ENCODE measurements around the gene GSK3B. TPM values are rescaled to one million over a fixed set of nuclear protein-coding genes. Genes with fewer than 3 reads are reported as not detected.

The GSK3B gene
- polyA plus RNA-seq, 1 donor (not counting 4 experiments of a cell fraction or from before 2014, with no cell fraction given) = 73.3 TPM

DNA sequence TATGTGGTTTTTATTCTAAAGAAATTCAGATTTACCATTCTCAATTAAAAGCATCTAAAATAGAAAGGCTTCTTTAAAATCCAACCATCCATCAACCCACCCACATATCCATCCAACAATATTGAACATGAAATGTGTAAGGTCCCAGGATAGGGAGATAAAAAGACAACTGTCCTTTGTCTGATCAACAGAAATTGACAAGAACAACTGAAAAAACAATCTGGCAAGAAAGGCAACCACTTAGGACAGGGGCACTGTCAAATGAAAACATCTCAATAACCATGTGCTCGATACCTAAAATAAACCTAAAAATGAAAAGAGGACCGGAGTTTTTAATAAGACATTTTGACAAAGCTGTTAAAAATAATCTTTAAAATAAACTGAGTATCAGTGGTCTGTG is 245.1 kb downstream of the GSK3B start:
- Histone ChIP-seq H4K20me1 (ENCODE audit: control insufficient read depth, extremely low read depth, insufficient read depth, low read length) (no peaks in the 10 kb centered on the region), H3K4me1 (ENCODE audit: control insufficient read depth, extremely low read depth, insufficient read depth, low read length) (no peaks in the 10 kb centered on the region), H3K36me3 (ENCODE audit: control insufficient read depth in 2 of 2, extremely low read depth in 1 of 2, insufficient read depth in 2 of 2, low read length in 2 of 2) (peaks cover 0 to 5% of the 10 kb centered on the region in 2 experiments), H3K9ac (ENCODE audit: control insufficient read depth, extremely low read depth, insufficient read depth, low read length) (no peak overlapping the region), H3K27ac (ENCODE audit: control insufficient read depth, insufficient read depth, low read length) (no peak overlapping the region), H3K4me3 (ENCODE audit: control insufficient read depth in 2 of 3, extremely low read depth in 1 of 3, insufficient read depth in 2 of 3, low read depth in 1 of 3, low read length in 3 of 3) (no peak overlapping the region), H3K27me3 (ENCODE audit: control insufficient read depth, extremely low read depth, insufficient read depth, low read length) (no peaks in the 10 kb centered on the region), H3K4me2 (ENCODE audit: control insufficient read depth, extremely low read depth, insufficient read depth, low read depth, low read length) (no peak overlapping the region), H3K79me2 (ENCODE audit: control insufficient read depth, insufficient read depth, low read length) (peaks cover 19% of the 10 kb centered on the region), H3K9me3 (ENCODE audit: control insufficient read depth, low read depth, low read length) (no peaks in the 10 kb centered on the region), H2AFZ (ENCODE audit: control insufficient read depth, low read length) (no peak overlapping the region), H3K9me1 (ENCODE audit: control insufficient read depth, extremely low read depth, insufficient read depth, low read length) (no peaks in the 10 kb centered on the region)
- dilution Hi-C loops (cut with MboI; ENCODE audit: extremely low pct_ligation_motif_present, low sequenced_read_pairs) = no loop called here
- no peak for DNase-seq (ENCODE audit: low read depth, low spot score)
- TF ChIP-seq, protein P1, sequence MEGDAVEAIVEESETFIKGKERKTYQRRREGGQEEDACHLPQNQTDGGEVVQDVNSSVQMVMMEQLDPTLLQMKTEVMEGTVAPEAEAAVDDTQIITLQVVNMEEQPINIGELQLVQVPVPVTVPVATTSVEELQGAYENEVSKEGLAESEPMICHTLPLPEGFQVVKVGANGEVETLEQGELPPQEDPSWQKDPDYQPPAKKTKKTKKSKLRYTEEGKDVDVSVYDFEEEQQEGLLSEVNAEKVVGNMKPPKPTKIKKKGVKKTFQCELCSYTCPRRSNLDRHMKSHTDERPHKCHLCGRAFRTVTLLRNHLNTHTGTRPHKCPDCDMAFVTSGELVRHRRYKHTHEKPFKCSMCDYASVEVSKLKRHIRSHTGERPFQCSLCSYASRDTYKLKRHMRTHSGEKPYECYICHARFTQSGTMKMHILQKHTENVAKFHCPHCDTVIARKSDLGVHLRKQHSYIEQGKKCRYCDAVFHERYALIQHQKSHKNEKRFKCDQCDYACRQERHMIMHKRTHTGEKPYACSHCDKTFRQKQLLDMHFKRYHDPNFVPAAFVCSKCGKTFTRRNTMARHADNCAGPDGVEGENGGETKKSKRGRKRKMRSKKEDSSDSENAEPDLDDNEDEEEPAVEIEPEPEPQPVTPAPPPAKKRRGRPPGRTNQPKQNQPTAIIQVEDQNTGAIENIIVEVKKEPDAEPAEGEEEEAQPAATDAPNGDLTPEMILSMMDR (optimal IDR thresholded peaks at IDR 0.05 in 1 of 3, IDR thresholded peaks at IDR 0.05 in 1 of 3, conservative IDR thresholded peaks at IDR 0.05 in 1 of 3; ENCODE audit: extremely low read depth in 1 of 3, insufficient read depth in 2 of 3, low read length in 3 of 3) = no peak
- no peak for TF ChIP-seq EZH2 (IDR thresholded peaks at IDR 0.05; ENCODE audit: low read length)
- FAIRE-seq = no peak

DNA sequence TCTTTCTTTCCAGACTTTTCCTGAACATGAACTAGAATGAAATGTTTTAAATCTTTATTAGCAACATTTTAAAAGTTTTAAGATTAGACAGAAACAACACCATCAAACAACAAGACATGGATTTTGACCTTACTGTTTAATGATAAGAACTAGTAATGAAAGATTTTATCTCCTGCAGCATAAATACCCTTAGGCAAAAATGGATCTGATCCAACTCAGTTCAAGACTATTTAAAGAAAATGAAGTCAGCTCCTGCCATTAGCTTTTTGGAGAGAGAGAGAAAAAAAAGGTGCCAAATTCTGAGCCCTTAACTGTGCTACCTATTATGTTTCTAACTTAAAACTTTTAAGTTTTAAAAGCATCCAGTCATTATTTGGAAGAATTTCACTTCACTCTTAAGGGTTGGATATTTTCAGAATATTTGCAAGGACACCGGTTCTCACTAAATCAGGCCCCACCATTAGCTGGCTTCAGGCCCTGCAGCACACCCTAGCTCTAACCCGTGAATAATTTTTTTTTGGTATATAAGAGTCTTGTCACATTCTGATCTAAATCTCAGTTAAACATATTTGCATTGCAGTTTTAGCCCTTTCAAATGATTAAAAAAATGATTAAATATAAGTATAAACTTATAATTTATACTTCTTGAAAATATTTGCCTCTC is 252.3 kb downstream of the GSK3B start:
- H3K4me3 ChIP-seq (ENCODE audit: control insufficient read depth in 2 of 3, extremely low read depth in 1 of 3, insufficient read depth in 2 of 3, low read depth in 1 of 3, low read length in 3 of 3) = no peak overlapping the region
- H3K36me3 ChIP-seq (ENCODE audit: control insufficient read depth in 2 of 2, extremely low read depth in 1 of 2, insufficient read depth in 2 of 2, low read length in 2 of 2) = peaks cover 3 to 4% of the 10 kb centered on the region in 2 experiments
- peaks cover 4% of the 10 kb centered on the region for H3K79me2 ChIP-seq (ENCODE audit: control insufficient read depth, insufficient read depth, low read length)
- H4K20me1 ChIP-seq (ENCODE audit: control insufficient read depth, extremely low read depth, insufficient read depth, low read length) = no peaks in the 10 kb centered on the region
- no peaks in the 10 kb centered on the region for H3K27me3 ChIP-seq (ENCODE audit: control insufficient read depth, extremely low read depth, insufficient read depth, low read length)
- no peaks in the 10 kb centered on the region for H3K9me1 ChIP-seq (ENCODE audit: control insufficient read depth, extremely low read depth, insufficient read depth, low read length)
- H3K9me3 ChIP-seq (ENCODE audit: control insufficient read depth, low read depth, low read length) = no peaks in the 10 kb centered on the region
- no peaks in the 10 kb centered on the region for H3K4me1 ChIP-seq (ENCODE audit: control insufficient read depth, extremely low read depth, insufficient read depth, low read length)
- TF ChIP-seq EZH2 (IDR thresholded peaks at IDR 0.05; ENCODE audit: low read length) = no peak
- TF ChIP-seq, protein P1 (optimal IDR thresholded peaks at IDR 0.05 in 1 of 3, IDR thresholded peaks at IDR 0.05 in 1 of 3, conservative IDR thresholded peaks at IDR 0.05 in 1 of 3; ENCODE audit: extremely low read depth in 1 of 3, insufficient read depth in 2 of 3, low read length in 3 of 3) = no peak
- H3K27ac ChIP-seq (ENCODE audit: control insufficient read depth, insufficient read depth, low read length) = no peak overlapping the region
- no peak overlapping the region for H3K9ac ChIP-seq (ENCODE audit: control insufficient read depth, extremely low read depth, insufficient read depth, low read length)
- dilution Hi-C loops (cut with MboI; ENCODE audit: extremely low pct_ligation_motif_present, low sequenced_read_pairs) = no loop called here
- FAIRE-seq (no peak), DNase-seq (ENCODE audit: low read depth, low spot score) (no peak)
- no peak overlapping the region for H2AFZ ChIP-seq (ENCODE audit: control insufficient read depth, low read length)
- H3K4me2 ChIP-seq (ENCODE audit: control insufficient read depth, extremely low read depth, insufficient read depth, low read depth, low read length) = no peak overlapping the region
